Measurements from ENCODE around the gene TMEM178A.
"Not testable (repeated sequence)": the region's sequence is repeated elsewhere in the genome, so short reads cannot be mapped to it uniquely, and the experiment has no call there.

TMEM178A gene

DNA sequence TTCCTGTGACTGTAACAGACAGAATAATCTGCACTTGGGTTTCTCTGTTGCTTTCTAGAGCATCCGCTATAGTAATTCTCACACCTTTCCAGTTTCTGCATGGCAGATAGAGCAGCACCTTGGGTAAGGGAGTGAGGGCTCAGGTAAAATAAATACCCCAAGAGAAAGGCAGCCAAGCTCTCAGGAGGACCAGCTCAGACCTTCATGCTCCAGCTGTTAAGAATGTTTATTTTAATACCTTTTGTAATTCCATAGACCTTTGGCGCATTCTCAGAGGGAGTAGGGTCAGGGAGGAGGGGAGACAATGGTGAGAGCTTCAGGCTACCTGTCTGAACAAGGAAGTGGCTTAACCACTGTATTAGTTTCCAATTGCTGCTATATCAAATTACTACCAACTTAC, 16.2 kb upstream of the TMEM178A start:
- DNase-seq = no peak

DNA sequence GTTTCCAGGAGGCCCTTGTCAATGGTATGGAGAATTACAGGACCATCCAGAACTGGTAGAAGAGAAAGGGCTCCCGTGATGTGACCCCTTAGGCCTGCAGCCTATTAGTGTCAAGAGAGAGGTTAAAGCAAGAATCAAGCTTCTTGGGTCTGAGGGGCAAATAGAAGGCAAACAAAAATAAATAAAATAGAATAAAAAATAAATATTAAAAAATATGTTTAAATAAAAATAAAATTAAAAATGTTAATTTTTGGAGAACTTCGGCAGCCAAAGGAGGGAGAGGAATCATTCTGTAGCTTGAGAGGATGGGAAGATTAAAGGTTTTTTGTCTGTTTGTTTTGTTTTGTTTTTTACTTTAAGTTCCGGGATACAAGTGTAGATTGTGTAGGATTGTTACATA, 15.2 kb upstream of the TMEM178A start:
- no peak for DNase-seq

- not testable (repeated sequence) for DNase-seq
Measured at GRCh38 chr2:39656215-39656614, 9.5 kb upstream of the TMEM178A start.

DNA sequence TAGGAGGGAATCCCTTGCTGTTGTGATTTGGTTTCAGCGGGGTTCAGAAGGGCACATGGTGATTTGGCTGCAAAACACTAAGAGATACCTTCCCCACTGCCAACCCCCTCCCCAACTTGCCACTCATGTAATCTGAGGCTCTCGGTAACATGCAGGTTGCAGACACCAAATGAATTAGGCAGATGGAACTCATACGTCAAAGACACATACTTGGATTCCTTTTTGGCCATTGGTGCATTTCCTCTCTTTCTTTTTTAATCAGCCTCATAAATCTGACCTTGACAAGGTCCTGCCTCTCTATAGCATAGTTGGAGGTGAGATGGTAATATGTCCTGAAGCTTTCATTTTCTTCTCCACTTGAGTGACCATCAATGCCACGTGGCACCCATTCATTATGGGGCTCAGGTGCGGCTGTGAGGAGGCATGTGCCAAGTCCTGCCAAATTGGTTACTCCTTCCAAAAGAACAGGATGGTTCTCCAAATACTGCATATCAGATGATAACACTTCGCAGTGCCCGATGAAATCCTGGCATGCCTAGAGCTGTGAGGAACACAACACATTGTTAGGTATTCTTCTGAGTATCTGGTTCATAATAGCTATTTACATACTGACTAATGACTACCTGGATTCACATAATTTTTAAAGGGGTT, 8.3 kb upstream of the TMEM178A start:
- DNase-seq = no peak

- DNase-seq = no peak
Measured at GRCh38 chr2:39658371-39658770, 7.3 kb upstream of the TMEM178A start.

- no peak for DNase-seq
Measured at GRCh38 chr2:39659765-39660611, 5.7 kb upstream of the TMEM178A start.

DNA sequence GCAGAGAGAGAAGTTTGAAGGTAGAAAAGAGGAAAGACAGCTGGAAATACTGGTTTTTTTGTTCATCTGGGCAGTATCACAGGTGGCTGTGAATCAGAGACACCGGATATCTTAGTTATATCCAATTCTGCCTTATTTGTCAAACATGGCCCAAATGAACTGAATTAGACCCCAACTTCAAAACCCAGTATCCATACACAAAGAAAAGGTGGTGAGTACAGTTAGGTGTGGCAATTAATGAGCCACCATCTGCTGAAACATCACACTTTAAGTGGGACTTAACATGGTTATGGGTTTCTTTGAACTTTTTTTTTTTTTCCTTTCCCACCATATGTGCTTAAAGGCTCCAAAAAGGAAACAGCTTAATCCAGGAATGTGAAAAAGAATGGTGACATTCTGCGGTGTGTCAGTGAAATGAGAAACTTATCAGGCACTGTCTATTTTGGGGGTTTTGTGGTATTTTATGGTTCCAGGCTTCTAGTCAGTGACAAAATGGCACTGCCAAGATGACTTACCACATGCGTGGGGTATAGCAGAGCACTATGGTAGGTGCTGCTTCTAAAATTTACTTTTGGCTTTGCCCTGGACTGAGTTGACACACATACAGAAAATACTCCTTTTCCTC, 5.0 kb upstream of the TMEM178A start:
- DNase-seq = no peak

- no peak for DNase-seq
Measured at GRCh38 chr2:39661826-39662225, 3.9 kb upstream of the TMEM178A start.

DNA sequence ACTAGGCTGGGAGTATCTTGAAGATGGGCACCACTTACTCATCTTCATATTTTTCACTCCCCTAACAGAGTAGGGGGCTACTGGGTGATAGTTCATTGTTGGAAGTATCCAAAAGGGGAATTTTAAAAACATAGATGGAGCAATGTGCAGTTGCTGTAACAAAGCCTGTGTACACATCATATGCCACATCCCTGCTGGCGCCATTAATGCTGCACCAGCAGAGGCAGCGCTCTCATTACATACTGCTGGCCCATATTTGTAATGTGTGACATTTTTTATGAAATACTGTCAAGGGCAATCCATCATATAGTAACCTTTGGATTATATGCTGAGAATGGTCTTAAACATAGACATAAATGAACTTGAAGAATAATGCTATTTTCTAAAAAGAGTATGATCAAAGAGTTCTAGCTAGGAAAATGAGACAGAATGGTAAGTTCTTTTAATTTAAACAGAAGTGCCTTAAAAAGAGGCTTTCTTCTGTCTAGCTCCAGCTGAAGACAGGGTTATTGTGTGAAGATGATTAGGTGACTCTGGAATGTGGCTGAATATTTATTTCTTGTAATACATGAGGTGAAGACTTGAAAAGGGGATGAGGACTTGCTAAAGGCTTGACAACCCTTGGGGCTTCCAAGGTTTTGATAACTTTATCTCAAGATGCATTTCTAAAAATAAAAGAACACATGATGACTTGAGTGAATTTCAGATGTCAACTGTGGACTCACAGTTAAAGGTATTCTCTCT, 2.4 kb upstream of the TMEM178A start:
- DNase-seq = no peak

DNA sequence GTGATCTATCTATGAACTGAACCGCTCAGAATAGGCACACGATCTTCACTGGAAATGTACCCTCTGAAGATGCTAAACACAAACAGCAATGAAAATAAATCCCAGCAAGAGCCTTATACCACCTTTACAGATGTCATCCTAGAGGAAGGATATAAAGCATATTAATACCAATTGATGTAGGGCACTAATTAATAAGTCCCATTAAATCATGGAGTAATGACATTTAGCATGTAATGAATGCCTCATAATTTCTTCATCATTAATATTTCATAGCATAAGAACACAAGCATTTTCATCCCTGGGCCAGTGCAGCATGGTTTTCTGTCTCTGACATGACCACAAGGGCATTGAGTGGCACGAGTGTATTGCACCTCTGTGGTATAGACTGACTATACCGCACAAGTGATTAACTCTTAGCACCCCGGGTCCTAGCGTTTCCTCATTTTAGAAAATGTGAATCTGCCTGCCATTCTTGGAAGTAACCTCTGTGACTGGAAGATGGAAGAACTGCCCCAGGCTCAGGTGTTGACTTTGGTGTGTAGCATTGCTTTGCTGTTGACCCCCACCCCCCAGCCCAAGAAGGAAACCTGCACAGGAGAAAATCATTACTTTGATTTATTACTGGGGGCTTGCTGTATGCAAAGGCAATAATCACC, 1.4 kb upstream of the TMEM178A start:
- no peak for DNase-seq

- DNase-seq = no peak
Measured at GRCh38 chr2:39664888-39665591, 677 bp upstream of the TMEM178A start.

DNA sequence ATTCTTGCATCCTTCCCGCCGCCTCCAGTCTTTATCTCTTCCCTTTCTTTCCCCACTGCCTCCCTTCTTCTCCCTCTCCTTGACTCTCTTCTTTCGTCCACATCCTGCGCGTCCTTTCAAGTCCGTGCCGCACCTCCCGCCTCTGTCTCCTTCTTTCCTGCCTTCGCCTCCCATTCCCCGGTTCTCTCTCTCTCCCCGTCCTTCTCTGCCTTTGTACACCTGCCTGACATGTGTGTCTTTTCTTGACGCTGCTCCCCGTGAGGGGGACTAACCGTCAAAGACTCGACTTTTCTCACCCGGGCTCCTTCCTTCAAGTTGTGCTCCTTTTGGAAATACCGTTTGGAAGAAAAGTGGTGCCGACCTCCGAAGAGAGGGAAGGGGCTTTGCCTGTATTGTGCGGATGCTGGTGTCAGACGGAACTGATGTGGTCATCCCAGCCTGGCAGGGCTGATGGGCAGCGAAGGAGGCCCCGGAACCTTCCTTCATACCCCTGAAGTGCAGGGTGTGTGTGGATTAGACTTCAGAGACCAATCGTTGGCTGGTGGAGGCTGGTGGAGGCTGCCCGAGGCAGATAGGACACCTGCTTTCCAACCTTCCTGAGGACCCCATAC, 879 bp downstream of the TMEM178A start:
- peak; percentile 23 for DNase-seq

DNA sequence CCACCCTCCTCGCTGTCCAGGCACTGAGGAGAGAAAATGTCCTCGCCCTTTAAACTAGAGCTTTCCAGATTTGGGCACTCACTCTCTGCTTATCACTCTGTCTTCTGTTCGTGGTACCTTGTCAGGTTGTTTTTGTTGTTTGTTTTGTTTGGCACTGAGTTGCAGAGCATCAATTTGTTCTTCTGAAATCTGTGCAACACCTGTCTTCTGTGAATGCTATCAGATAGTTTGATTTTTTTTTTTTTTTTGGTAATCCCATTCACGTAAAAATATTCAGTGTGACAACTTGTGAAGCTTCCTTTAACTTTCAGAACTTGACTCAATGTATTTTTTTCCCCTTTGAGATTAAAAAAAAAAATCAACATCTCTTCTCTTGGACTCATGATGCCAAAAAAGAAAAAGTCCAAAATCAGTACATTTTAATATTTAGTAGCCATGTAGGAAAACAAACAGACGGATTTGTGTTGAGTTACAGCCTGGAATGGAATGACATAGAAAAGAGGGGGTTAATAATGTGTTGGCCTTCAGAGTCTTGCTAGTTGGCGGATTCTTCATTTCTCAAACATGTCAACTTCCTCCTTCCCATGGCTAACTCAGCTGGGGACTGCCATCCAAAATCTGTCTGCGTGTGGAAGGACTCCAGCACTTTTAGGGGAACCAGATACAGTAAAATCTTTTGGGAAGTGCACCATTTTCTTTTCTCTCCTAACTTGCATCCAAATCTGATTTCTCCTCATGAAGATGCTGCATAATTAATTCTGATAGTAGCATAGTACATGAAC, 1.6 kb downstream of the TMEM178A start:
- DNase-seq = no peak

DNA sequence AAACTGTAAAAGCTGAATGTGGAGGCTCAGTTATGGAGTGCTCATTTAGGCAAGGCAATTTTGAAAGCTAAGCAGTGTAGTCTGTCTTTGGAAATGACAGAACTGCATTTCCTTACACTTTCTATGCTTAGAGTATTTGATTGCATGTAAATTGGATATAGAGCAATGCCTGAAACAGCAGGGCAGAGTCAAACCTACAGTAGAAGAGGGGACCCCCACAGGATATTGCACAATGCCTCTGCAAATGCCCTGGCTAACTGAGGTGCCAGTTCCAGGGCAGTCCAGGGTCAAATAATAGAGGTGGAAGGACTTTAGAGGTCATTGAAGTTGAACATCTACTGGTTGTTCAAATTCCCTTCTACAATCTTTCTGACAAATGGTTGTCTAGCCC, 2.2 kb downstream of the TMEM178A start:
- no peak for DNase-seq

GRCh38 chr2:39668576-39669080, 2.9 kb downstream of the TMEM178A start:
- DNase-seq = no peak

DNA sequence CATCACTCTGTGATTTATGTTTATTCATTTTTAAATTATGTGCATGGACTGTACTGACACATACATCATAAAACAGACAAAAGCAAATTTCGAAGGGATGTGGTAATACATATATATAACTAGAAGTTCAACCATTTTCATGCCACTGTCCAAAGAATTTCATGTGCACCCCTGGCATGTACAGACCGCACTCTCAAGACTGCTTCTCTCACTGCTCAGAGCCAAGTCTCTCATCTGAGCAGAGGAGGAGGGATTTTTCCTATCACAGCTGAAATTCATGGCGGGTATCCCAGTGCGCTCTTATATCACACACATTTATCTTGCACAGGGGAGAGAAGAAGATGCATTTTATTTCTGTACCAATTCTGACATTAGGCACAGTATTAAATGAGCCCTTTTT, 5.9 kb downstream of the TMEM178A start:
- no peak for DNase-seq

GRCh38 chr2:39673018-39673417, 7.3 kb downstream of the TMEM178A start:
- no peak for DNase-seq

DNA sequence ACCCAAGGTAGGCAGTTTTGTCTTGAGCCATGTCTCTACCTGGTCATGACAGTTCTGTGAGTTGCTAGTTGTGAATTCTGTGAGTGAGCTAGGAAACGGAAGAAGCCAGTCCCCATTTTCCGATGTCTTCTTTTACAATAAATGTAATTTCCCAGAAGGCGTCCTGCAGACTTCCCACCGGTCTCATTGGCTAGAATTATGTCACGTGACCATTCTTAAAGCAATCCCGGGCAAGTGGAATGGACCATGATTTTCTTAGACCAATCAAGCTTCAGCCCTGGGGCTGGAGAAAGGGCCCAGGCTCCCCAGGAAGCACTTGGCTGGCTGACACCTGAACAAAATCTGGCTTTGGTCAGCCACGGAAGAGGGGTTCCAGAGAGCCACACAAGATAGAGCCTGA, 10.6 kb downstream of the TMEM178A start:
- no peak for DNase-seq

- DNase-seq = no peak
Measured at GRCh38 chr2:39678170-39678569, 12.5 kb downstream of the TMEM178A start.

GRCh38 chr2:39679805-39680204, 14.1 kb downstream of the TMEM178A start:
- DNase-seq = no peak
